ENCODE results near the gene IVD. TPM values are rescaled to one million over a fixed set of nuclear protein-coding genes. Genes with fewer than 3 reads are reported as not detected.

The IVD gene
- total RNA-seq, 4 donors from 2014 or later = 24.9 to 101 (median 48.0) TPM

- no peak for TF ChIP-seq CTCF (IDR thresholded peaks at IDR 0.05; ENCODE audit: low read depth)
These were observed 25.7 kb upstream of the IVD start for GRCh38 chr15:40379853-40380252.

- TF ChIP-seq CTCF (IDR thresholded peaks at IDR 0.05; ENCODE audit: low read depth) = no peak
These were observed 25.0 kb upstream of the IVD start for GRCh38 chr15:40380636-40381035.

GRCh38 chr15:40381818-40382529 is 23.6 kb upstream of the IVD start:
- TF ChIP-seq CTCF (IDR thresholded peaks at IDR 0.05; ENCODE audit: low read depth) = no peak

GRCh38 chr15:40382580-40383456 is 22.8 kb upstream of the IVD start, which contains the start of gene KNSTRN:
KNSTRN (plus strand) TSS chr15:40382721; CDS start chr15:40382836, 115 bp downstream.
- no peak for TF ChIP-seq CTCF (IDR thresholded peaks at IDR 0.05; ENCODE audit: low read depth)

GRCh38 chr15:40386480-40386879 is 19.1 kb upstream of the IVD start:
- no peak for TF ChIP-seq CTCF (IDR thresholded peaks at IDR 0.05; ENCODE audit: low read depth)

GRCh38 chr15:40388941-40389823 is 16.4 kb upstream of the IVD start:
- TF ChIP-seq CTCF (IDR thresholded peaks at IDR 0.05; ENCODE audit: low read depth) = no peak
